GM18526 (cell line): Measurements from ENCODE around the gene PRICKLE4.

ENCODE experiments used
- POLR2A ChIP-seq: IDR thresholded peaks from 3 replicates; pipeline ENCODE4 v1.6.1; 2011; ENCODE audit not compliant: insufficient read length; ENCODE audit errors: extremely low read depth

Gene PRICKLE4

DNA sequence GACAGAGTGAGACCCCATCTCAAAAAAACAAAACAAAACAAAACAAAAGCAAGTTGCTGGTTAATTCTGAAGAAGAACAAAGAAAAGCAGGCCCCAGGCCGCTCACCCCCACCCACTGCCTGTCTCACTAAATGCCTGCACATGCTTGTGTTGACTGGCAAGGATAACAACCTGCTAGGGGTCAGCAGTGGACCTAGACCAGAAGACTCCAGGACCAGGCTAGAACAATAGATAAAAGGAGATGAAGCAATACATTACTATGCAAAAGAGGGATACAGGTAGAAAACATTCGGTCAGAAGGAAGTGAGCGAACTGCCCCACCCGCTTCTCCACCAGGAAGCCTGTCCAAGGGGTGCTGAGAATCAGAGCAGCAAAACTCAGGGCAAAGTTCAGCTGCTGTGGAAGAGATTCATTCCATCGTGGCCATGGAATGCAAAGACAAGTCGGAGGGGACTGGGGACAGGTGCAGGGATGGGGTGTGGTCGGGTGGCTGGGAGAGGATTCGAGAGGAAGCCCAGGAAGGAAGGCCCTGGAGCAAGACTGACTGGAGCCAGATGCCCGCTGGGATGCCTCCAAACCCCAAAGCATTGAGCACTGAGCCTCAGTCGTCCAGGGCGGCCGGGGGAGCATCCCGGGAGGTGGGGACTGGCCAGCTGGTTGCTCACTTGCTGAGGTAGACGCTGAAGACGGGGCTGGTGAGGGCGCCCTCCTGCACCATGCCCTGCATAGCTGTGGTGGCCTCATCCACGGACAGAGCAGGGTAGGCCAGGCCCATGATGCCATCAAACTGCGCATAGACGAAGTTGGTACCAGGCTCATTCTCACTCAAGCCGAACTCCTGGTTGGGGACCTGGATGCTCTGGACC, 38.7 kb upstream of the PRICKLE4 start:
- no peak for TF ChIP-seq POLR2A

DNA sequence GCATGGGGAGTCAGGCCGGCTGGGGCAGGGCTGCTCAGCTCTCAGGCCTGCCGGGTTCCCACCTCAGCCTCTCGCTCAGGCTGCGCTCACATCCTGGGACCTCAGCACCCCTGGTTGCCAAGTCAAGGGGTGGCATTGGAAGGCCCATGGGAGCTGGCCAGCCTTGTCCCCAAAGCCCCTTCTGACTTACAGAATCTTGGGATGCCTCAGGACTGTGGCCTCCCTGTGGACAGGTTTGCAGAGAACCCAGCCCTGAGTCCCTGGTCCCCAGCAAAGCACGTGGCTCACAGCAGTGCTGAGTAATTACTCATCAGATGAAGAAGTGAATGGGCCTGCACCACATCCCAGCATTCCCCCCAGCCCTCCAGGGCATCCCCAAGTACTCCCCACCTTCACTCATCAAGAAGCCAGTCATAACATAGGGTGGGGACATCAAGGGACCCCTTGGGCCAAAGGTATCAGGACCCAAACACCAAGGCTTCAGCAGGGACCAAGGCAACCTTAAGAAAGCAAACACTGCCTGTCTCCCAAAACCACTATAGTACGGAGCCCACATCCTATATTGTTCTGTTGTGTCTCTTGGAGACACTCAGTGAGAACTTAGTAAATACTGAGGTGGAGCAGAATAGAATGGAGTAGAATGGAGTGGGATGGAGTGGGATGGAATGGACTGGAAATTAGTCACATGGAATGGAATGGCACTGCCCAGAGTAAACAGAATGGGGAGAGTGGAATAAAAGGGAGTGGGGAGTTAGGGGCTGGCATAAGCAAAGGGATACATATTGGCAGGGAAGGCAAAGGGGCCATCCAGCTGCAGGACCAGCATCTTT, 37.0 kb upstream of the PRICKLE4 start:
- TF ChIP-seq POLR2A = no peak

DNA sequence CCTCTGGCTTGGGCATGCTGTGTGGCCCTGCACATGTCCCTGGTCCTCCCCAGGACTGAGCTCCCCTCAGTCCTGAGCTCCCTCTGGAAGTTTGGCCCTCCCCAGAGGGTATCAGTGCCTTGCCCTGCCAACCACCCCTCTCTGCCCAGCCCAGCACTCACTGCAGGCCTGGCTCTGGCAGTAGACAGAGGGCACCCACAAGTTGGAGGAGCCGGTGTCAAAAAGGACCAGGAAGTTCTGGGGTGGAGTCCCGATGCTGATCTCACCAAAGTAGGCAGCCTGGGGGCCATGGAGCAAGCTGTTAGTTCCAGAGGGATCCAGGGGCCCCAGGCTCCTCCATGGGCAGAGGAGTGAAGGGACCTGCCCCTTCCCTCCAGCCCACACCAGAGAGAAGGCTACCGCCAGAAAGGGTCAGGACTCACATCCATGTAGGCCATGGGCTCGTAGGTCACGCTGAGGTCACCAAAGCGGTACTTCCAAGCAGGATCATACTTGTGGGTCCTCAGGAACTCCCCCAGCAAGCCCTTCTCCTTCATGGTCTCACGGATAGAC, 36.3 kb upstream of the PRICKLE4 start:
- TF ChIP-seq POLR2A = no peak

DNA sequence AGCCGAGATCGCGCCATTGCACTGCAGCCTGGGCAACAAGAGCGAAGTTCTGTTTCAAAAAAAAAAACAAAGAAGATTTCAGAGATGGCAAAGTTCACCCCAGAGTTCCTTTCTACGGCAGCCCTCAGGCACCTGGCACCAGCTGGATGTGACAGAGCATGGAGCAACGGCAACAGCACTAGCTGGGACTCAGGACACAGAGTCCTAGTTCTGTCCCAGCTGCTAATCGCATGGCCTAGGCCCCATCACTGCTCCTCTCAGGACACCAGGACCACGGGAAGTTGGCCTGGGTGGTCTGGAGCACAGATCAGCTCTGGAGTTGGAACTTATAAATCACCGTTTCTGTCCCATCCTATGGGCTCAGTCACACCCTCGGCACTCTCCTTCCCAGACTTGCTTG, 34.5 kb upstream of the PRICKLE4 start:
- no peak for TF ChIP-seq POLR2A

DNA sequence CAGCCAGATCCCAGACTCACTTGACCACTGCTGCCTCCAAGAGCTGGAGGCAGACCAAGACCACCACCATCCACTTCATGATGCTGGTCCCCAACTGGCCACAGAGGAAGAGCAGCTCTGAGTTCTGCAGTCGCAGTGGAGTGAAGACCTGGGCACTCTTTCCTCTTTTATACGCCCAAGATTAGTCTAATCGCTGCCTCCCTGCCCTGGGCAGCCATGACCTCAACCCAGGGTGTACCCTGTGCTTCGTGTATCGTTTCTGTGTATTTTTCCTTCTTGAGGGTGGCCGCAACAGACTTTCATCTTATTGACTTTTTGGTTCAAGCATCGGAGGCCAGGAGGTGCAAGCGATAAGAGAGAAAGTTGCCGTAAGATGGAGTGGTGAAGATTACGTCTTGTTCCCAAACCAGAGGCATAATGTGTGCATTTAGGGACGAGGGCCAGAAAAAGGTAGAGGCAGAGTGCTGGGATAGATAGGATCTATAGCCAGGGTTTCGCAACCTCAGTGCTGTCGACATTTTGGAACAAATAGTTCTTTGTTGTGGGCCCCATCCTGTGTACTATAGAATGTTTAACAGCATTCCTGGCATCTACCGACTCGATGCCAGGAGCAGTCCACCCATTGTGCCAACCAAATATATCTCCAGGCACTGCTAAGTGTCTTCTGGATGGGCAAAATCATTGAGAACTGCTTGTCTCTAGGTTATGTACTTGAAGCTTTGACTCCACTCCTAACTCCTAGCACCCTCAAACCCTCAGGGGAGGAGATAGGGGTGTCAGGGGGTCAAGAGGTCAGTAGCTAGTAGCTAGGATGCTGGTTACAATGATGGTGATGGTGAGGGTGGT, 33.1 kb upstream of the PRICKLE4 start, which contains the start of gene PGC:
Gene PGC, minus strand, starts transcription at position 142 of the 846 bp plus-strand sequence. Its CDS starts 63 bp downstream, at position 79.
- TF ChIP-seq POLR2A = no peak

DNA sequence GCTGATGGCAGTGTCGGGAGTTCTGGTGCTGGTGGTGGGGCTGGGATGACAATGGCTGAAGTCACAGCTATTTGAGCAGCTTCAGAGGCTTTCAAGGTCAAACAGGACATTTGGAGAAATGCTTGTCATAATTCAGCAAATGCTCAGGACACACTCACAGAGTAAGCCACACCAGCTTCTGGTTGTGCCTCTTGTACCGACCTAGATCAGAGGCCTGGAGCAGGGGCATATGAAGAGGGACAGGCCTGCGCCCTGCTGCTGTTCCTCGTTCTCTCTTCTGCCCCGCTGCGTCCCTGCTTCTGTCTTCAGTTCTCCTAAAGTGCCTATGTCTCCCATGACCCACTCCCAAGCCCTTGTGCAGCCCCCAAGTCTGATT, 32.5 kb upstream of the PRICKLE4 start:
- no peak for TF ChIP-seq POLR2A

DNA sequence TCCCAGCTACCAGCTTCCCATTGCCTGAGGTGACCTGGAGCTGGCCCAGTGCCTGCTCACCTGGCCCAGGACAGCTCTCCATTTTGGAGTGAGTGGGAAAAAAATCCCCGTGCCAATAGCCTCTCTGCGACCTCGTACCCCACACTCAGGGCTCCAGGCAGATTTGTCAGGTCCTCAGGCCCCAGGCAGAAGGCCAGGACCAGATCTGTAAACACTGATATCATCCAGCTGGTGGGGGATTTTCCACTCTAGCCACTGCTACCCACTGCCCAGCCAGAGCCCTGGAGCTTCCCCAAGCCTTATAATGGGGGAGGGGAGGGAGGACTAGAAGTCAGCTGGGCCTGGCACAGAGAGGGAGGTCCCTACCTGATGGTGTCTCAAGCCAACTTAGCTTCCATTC, 32.0 kb upstream of the PRICKLE4 start:
- TF ChIP-seq POLR2A = no peak

DNA sequence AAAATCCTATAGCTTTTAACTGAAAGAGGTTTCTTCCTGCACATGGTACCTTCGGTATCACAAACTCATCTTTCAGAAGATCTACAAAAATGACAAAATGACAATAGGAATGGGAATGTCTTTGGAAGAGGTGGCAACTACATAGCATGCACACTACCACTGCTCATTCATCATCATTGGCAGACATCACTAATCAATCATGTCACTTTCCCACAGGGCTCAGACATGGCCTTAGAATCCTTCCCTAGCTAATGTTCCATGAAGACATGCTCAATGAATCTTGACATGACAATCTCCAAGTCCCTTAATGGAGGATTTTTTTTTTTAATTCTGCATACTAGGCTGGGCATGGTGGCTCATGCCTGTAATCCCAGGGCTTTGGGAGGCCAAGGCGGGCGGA, 30.2 kb upstream of the PRICKLE4 start:
- no peak for TF ChIP-seq POLR2A

DNA sequence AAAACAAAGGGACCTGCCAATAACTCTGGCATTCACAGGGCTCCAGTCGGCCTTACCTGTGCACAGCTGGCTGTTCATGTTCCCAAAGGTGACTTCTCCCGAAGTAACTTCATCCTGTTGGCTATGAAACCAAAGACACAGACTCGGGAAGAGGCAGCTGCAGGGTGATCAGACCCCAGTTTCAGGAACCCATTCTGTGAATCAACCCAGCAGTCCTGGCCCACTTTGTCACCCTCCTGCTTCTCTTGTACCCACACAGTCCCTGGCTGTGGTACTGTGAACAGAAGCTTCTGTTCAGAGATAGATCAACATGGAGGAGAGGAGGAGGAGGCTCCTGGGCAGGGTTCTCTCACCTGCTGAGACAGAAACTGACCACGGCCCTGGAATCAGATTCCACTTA, 24.7 kb upstream of the PRICKLE4 start:
- TF ChIP-seq POLR2A = no peak

DNA sequence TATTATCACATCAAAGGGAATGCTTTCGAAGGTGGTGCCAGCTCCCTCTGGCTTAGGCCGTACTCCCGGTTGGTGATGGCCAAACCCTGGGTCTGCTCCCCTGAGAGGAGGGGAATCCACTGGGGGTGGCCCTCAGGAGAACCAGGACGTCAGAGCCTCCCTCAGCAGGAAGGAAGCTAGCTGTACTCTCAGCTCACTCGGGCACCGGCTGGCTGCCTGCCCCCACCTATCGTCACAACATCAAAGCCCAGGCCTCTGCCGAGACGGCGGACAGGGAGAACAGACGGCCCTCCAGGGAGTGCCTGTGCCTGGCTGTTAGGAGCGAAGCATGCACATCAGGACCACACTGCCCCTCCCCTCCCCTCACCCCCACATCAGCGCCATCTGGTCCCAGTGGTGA, 24.2 kb upstream of the PRICKLE4 start:
- TF ChIP-seq POLR2A = no peak

DNA sequence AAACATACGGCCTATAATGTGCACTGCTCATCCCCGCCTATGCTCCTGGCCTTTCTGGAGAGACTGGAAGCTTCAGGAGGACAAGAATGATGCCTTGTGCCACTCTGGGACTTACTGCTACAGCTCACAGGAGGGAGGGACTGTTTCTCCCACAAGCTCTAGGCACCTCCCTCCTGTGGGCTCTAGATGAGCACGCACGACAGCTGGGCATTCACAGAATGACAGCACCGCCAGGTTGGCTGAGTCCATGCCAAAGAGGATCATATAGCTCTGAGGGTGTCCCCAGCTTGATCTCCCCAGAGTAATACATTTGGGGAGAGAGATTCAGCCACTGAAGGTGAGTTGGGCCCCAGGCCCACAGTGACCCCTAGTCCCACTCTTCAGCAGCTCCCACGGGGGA, 23.3 kb upstream of the PRICKLE4 start:
- no peak for TF ChIP-seq POLR2A

DNA sequence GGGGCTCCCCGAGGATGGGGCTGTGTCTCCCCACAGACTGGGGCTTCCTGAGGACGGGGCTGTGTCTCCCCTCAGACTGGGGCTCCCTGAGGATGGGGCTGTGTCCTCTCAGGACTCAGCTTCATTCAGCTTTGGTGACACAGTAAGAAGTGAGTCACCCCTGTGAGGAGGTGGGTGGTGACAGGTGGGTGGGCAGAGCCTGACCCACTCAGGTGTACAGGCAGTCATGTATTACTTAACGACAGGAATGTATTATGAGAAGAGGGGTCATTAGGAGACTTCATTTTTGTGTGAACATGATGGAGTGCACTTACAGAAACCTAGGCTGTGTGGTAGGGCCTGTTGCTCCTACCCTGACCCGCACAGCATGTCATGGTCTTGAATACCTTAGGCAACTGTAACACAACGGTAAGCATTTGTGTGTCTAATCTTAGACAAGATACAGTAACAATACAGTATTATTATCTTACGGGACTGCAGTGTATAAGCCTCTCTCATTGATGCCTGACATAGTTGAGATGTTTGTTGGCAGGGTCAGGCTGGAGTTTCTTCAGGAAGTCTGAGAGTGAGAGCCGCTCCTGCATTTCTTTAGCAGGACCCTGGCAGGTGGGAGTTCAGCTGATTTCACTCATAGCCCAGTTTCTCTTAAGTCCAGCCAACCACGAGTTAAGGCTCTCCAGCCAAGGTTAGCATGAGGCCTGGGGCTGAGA, 22.5 kb upstream of the PRICKLE4 start:
- no peak for TF ChIP-seq POLR2A

DNA sequence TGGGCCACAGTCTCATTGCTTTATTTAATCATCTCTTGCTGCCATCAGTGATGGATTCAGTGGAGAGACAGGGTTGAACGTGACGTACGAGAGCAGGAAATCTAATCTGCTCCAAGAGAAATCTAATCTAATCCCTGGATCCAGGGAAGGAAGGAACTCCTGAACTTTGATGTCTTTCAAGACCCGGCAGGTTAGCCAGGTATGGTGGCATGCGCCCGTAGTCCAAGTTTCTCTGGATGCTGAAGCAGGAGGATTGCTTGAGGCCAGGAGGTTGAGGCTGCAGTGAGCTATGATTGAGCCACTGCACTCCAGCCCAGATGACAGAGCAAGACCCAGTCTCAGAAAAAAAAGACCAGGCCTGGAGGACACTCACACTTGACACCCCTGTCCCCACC, 21.9 kb upstream of the PRICKLE4 start:
- no peak for TF ChIP-seq POLR2A

DNA sequence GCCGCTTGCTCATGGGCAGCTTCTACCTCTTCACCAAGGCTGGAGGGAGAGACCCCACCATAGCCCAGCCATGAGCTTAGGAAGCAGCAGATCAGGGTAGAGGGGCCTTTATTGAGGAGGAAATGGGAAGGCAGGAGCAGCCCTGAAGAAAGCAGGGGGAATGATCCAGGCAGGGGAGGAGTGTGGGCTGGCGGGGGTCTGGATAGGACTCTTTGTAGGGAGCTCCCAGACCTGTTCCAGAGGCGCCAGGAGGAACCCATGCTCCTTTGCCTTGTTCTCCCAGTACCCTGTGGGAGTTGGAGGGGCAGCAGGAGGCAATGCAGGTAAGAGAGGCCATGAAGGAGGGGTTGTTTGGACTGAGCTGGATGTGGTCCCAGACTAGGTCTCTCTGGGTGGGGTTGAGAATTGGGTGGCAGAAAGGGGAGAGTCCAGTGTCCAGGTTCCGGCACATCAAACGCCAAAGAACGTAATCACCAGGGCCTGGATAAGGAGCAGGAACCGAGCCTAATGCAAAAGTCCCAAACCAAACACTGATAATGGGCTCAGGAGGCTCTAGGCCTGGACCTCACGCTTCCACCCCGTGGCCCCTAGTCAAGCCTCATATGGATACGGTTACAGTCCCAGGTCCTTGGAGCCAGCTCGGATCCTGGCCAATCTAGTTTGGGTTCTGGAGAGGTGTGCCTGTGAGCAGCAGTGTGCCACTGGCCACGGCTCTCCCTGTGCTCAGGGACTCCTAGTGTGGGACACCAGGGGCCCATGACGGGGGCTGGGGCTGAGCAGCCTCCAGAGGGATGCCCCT, 21.3 kb upstream of the PRICKLE4 start:
- no peak for TF ChIP-seq POLR2A
